ENCODE data around the gene AGMO.
A peak's percentile ranks its signal among the peaks of the same experiment; 100 is the strongest.

Gene AGMO

GRCh38 chr7:15475808-15476530 lies 85.8 kb downstream of the AGMO start:
- TF ChIP-seq POLR2A (IDR thresholded peaks at IDR 0.05; ENCODE audit: low read depth, low read length) = no peak
- FAIRE-seq (peak; percentile 82), DNase-seq (ENCODE audit: insufficient read length, low spot score) (no peak)

- no peak for TF ChIP-seq POLR2A (IDR thresholded peaks at IDR 0.05; ENCODE audit: low read depth, low read length)
- FAIRE-seq (peak; percentile 75), DNase-seq (ENCODE audit: insufficient read length, low spot score) (no peak)
Observed at GRCh38 chr7:15471669-15471950, 90.2 kb downstream of the AGMO start.

GRCh38 chr7:15470825-15471668 lies 90.8 kb downstream of the AGMO start:
- TF ChIP-seq POLR2A (IDR thresholded peaks at IDR 0.05; ENCODE audit: low read depth, low read length) = no peak
- DNase-seq (ENCODE audit: insufficient read length, low spot score) (no peak), FAIRE-seq (peak; percentile 64)

- DNase-seq (ENCODE audit: insufficient read length, low spot score) (no peak), FAIRE-seq (peak; percentile 62)
- TF ChIP-seq POLR2A (IDR thresholded peaks at IDR 0.05; ENCODE audit: low read depth, low read length) = no peak
Observed at GRCh38 chr7:15464667-15465121, 97.1 kb downstream of the AGMO start.

GRCh38 chr7:15463801-15464666 lies 97.8 kb downstream of the AGMO start:
- peak; percentile 76 for FAIRE-seq
- no peak for TF ChIP-seq POLR2A (IDR thresholded peaks at IDR 0.05; ENCODE audit: low read depth, low read length)
- DNase-seq (ENCODE audit: insufficient read length, low spot score) = no peak

GRCh38 chr7:15462721-15463389 lies 99.0 kb downstream of the AGMO start:
- no peak for TF ChIP-seq POLR2A (IDR thresholded peaks at IDR 0.05; ENCODE audit: low read depth, low read length)
- FAIRE-seq (peak; percentile 57), DNase-seq (ENCODE audit: insufficient read length, low spot score) (no peak)

GRCh38 chr7:15461576-15461975 lies 100.2 kb downstream of the AGMO start:
- FAIRE-seq = peak; percentile 97
- no peak for TF ChIP-seq POLR2A (IDR thresholded peaks at IDR 0.05; ENCODE audit: low read depth, low read length)
- peak; percentile 12 for DNase-seq (ENCODE audit: insufficient read length, low spot score)

GRCh38 chr7:15459018-15459615 lies 102.7 kb downstream of the AGMO start:
- DNase-seq (ENCODE audit: insufficient read length, low spot score) = no peak
- TF ChIP-seq POLR2A (IDR thresholded peaks at IDR 0.05; ENCODE audit: low read depth, low read length) = no peak
- FAIRE-seq = peak; percentile 94

GRCh38 chr7:15457990-15458955 lies 103.5 kb downstream of the AGMO start:
- DNase-seq (ENCODE audit: insufficient read length, low spot score) (no peak), FAIRE-seq (peak; percentile 78)
- no peak for TF ChIP-seq POLR2A (IDR thresholded peaks at IDR 0.05; ENCODE audit: low read depth, low read length)

- no peak for FAIRE-seq
- no peak for DNase-seq (ENCODE audit: insufficient read length, low spot score)
- no peak for TF ChIP-seq POLR2A (IDR thresholded peaks at IDR 0.05; ENCODE audit: low read depth, low read length)
Observed at GRCh38 chr7:15452670-15453069, 109.1 kb downstream of the AGMO start.

GRCh38 chr7:15446722-15447121 lies 115.1 kb downstream of the AGMO start:
- TF ChIP-seq POLR2A (IDR thresholded peaks at IDR 0.05; ENCODE audit: low read depth, low read length) = no peak
- FAIRE-seq (peak; percentile 64), DNase-seq (ENCODE audit: insufficient read length, low spot score) (no peak)

GRCh38 chr7:15446280-15446679 lies 115.5 kb downstream of the AGMO start:
- DNase-seq (ENCODE audit: insufficient read length, low spot score) (no peak), FAIRE-seq (peak; percentile 67)
- no peak for TF ChIP-seq POLR2A (IDR thresholded peaks at IDR 0.05; ENCODE audit: low read depth, low read length)
